HEK293 (cell line): ENCODE data around the gene PHLDB2.
A peak's percentile ranks its signal among the peaks of the same experiment; 100 is the strongest.

Source experiments
- CTCF ChIA-PET: fragments of 350-600 bp; formaldehyde crosslinking; extraction: SDS; loops from one replicate; lab custom pipeline; 2021; ENCODE audit warnings: antibody characterized with exemption; lab: Yijun Ruan, JAX
- POLR2A ChIA-PET: fragments of 300-600 bp; formaldehyde crosslinking; extraction: SDS; loops from one replicate; lab custom pipeline; 2020; ENCODE audit warnings: antibody characterized with exemption, inconsistent platforms; lab: Yijun Ruan, JAX
- H3K27ac ChIP-seq: fragments of 200-500 bp; sonication (Bioruptor generic); 2 replicates; pipeline ENCODE4 v1.5.1; 2014; ENCODE audit warnings: low read depth, low read length, control low read depth, inconsistent platforms; ENCODE audit errors: extremely low read depth
- H3K36me3 ChIP-seq, 2 experiments: fragments of 200-500 bp in 1 of 2; sonication (Bioruptor generic) in 1 of 2; 1 replicate in 1 of 2; 2 replicates in 1 of 2; pipeline ENCODE4 v1.5.1; 2014 to 2017; ENCODE audit warnings: inconsistent platforms in 2 of 2, low read length in 2 of 2; ENCODE audit not compliant: control insufficient read depth in 2 of 2, insufficient read depth in 1 of 2
- H3K4me1 ChIP-seq: fragments of 200-500 bp; sonication (Bioruptor generic); 2 replicates; pipeline ENCODE4 v1.5.1; 2014; ENCODE audit warnings: mild to moderate bottlenecking, low read length, inconsistent platforms; ENCODE audit not compliant: control insufficient read depth, insufficient read depth
- H3K4me3 ChIP-seq: 2 replicates; pipeline ENCODE4 v1.5.1; 2011; ENCODE audit warnings: low read depth, mild to moderate bottlenecking, control low read depth, low read length, moderate library complexity
- H3K9me3 ChIP-seq: fragments of 200-500 bp; sonication (Bioruptor generic); 2 replicates; pipeline ENCODE4 v1.5.1; 2014; ENCODE audit warnings: low read depth, low read length, inconsistent platforms; ENCODE audit not compliant: control insufficient read depth, insufficient read depth
- BCL11A ChIP-seq: fragments of 450-650 bp; formaldehyde crosslinking; IDR thresholded peaks from 2 replicates; pipeline ENCODE4 v1.5.1; 2016; ENCODE audit warnings: low read depth, missing biosample characterization, missing genetic modification characterization
- FEZF1 ChIP-seq: fragments of 450-650 bp; formaldehyde crosslinking; IDR thresholded peaks from 2 replicates; pipeline ENCODE4 v1.5.1; 2016; ENCODE audit warnings: missing biosample characterization, missing genetic modification characterization
- GLI4 ChIP-seq: fragments of 450-650 bp; formaldehyde crosslinking; IDR thresholded peaks from 2 replicates; pipeline ENCODE4 v1.5.1; 2016; ENCODE audit warnings: missing biosample characterization, missing genetic modification characterization
- PRDM2 ChIP-seq: fragments of 450-650 bp; formaldehyde crosslinking; IDR thresholded peaks from 2 replicates; pipeline ENCODE4 v1.5.1; 2016; ENCODE audit warnings: missing biosample characterization, missing genetic modification characterization, borderline replicate concordance
- REPIN1 ChIP-seq: fragments of 450-650 bp; formaldehyde crosslinking; IDR thresholded peaks from 2 replicates; pipeline ENCODE4 v1.5.1; 2017; ENCODE audit warnings: missing biosample characterization, missing genetic modification characterization, low read depth
- SCRT1 ChIP-seq: fragments of 450-650 bp; formaldehyde crosslinking; IDR thresholded peaks from 2 replicates; pipeline ENCODE4 v1.5.1; 2016; ENCODE audit warnings: missing biosample characterization, missing genetic modification characterization, borderline replicate concordance
- ZBTB44 ChIP-seq: fragments of 450-650 bp; IDR thresholded peaks from 2 replicates; pipeline ENCODE4 v1.5.1; 2018; ENCODE audit warnings: missing biosample characterization, mild to moderate bottlenecking, missing genetic modification characterization
- ZNF138 ChIP-seq: fragments of 450-650 bp; formaldehyde crosslinking; IDR thresholded peaks from 2 replicates; pipeline ENCODE4 v1.5.1; 2016; ENCODE audit warnings: missing biosample characterization, missing genetic modification characterization, borderline replicate concordance
- ZNF221 ChIP-seq: fragments of 450-650 bp; formaldehyde crosslinking; IDR thresholded peaks from 2 replicates; pipeline ENCODE4 v1.5.1; 2017; ENCODE audit warnings: missing biosample characterization, missing genetic modification characterization, borderline replicate concordance
- ZNF248 ChIP-seq: fragments of 450-650 bp; formaldehyde crosslinking; IDR thresholded peaks from 2 replicates; pipeline ENCODE4 v1.5.1; 2017; ENCODE audit warnings: missing biosample characterization, missing genetic modification characterization
- ZNF449 ChIP-seq: fragments of 450-650 bp; formaldehyde crosslinking; IDR thresholded peaks from 2 replicates; pipeline ENCODE4 v1.5.1; 2017; ENCODE audit warnings: missing biosample characterization, mild to moderate bottlenecking, missing genetic modification characterization, moderate library complexity
- ZNF514 ChIP-seq: fragments of 450-650 bp; formaldehyde crosslinking; IDR thresholded peaks from 2 replicates; pipeline ENCODE4 v1.5.1; 2016; ENCODE audit warnings: missing biosample characterization, missing genetic modification characterization
- ZNF561 ChIP-seq: fragments of 450-650 bp; IDR thresholded peaks from 2 replicates; pipeline ENCODE4 v1.5.1; 2018; ENCODE audit warnings: missing biosample characterization, missing genetic modification characterization, borderline replicate concordance
- ZNF621 ChIP-seq: fragments of 450-650 bp; formaldehyde crosslinking; IDR thresholded peaks from 2 replicates; pipeline ENCODE4 v1.5.1; 2017; ENCODE audit warnings: missing biosample characterization, missing genetic modification characterization
- ZNF792 ChIP-seq: fragments of 450-650 bp; formaldehyde crosslinking; IDR thresholded peaks from 2 replicates; pipeline ENCODE4 v1.5.1; 2016; ENCODE audit warnings: missing biosample characterization, missing genetic modification characterization
- ZSCAN16 ChIP-seq: fragments of 450-650 bp; formaldehyde crosslinking; IDR thresholded peaks from 2 replicates; pipeline ENCODE4 v1.5.1; 2016; ENCODE audit warnings: missing biosample characterization, missing genetic modification characterization

PHLDB2 gene

GRCh38 chr3:111998636-111999483 lies 139.8 kb downstream of the PHLDB2 start, which contains the start of gene TAGLN3:
TSS of gene TAGLN3 (plus strand) at chr3:111998922. CDS start at chr3:111999423, 501 bp downstream.
- Histone ChIP-seq H3K4me1 (no peaks in the 10 kb centered on the region), H3K36me3 (peaks cover 0 to under 1% of the 10 kb centered on the region in 2 experiments; a peak in 1 of 3 replicates), H3K27ac (no peak within 1 kb of the TSS), H3K9me3 (no peaks in the 10 kb centered on the region)
- POLR2A ChIA-PET, result no interaction called here
- TF ChIP-seq FEZF1 (no peak), ZNF248 (tag by site-specific recombination) (no peak), ZBTB44 (tag by site-specific recombination) (no peak), ZNF138 (tag by site-specific recombination) (no peak), SCRT1 (no peak), PRDM2 (no peak), ZNF561 (no peak), ZSCAN16 (tag by site-specific recombination) (no peak), ZNF449 (no peak), ZNF221 (no peak), ZNF514 (tag by site-specific recombination) (no peak), REPIN1 (tag by site-specific recombination) (no peak), GLI4 (tag by site-specific recombination) (no peak), ZNF792 (no peak), BCL11A (no peak), ZNF621 (no peak)
- TF ChIP-seq, all 188 proteins: peak for 0
- CTCF ChIA-PET, result interaction anchor here (1.8 to 2.1 kb wide), 3 partner anchors 9 to 15 kb away, joined by 9 to 13 read pairs (median 10); no protein-coding TSS in a partner anchor
- H3K4me3 ChIP-seq, result 0 out of 2 replicates have a peak within 1 kb of the TSS, but pooled peaks have one; percentile 3
